Superior temporal gyrus (tissue), 1 donor: ENCODE measurements around the gene TUBA3E.
"Not testable (repeated sequence)": the region's sequence is repeated elsewhere in the genome, so short reads cannot be mapped to it uniquely, and the experiment has no call there.

Experiments used
- DNase-seq: peaks from one replicate; pipeline ENCODE4 v3.0.0-alpha.2; 2016; ENCODE audit errors: extremely low spot score

Gene TUBA3E

GRCh38 chr2:130198343-130198742 is at the start of gene TUBA3E:
Gene TUBA3E (minus strand): TSS chr2:130198439. CDS start chr2:130198360, 79 bp downstream.
- no peak for DNase-seq

DNA sequence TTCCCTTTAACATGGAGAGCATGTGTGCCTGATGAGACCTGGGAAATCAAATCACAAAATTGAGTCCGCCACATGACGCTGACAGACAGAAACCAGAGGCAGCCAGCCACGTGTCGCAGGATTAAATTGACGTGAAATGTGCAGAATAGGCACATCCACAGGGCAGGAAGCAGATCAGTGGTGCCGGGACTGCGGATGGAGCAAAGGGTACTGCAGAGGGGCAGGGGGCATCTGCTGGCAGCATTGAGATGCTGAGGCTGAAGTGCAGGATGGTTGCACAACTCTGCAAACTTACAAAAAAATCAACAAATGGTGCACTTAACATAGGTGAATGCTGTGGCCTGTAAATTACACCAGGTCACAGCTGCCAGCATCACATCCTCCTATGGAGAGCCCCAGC is 48.2 kb upstream of the TUBA3E start:
- DNase-seq = no peak

DNA sequence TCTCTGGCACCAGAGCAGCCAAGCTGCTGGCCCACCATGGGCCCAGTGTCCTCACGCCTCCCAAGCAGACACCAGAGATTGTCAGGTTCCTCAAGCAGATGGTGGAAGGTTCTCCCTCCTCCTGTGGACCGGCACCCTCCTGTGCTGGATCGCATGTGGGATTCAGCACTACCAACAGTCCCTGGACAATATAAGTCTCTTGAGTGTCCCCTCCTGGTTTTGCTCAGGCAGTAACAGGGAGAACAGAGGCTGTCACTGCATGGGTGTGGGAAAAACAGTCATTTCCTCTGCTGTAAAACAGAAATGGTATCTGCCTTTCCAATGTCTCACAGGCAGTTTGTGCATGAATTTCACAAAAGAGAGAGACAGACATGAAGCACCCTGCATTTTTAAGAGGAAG is 47.7 kb upstream of the TUBA3E start:
- no peak for DNase-seq

DNA sequence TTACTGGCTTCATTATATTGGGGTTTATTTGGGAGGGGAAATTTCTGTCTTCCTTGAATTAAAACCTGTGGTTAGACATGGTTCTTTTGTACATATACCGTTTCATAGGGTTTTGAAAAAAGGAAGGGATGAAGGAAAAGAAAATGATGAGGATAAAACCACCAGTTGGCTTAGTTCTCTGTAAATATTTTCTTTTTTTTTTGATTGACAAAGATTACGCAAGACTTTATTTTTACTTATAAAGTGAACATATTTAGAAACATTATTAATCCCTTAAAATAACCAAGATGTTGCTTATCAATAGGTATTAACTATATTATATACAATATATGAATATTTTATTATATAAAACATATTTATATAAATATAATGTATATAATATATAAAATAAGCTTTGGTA is 45.1 kb upstream of the TUBA3E start:
- DNase-seq = no peak

DNA sequence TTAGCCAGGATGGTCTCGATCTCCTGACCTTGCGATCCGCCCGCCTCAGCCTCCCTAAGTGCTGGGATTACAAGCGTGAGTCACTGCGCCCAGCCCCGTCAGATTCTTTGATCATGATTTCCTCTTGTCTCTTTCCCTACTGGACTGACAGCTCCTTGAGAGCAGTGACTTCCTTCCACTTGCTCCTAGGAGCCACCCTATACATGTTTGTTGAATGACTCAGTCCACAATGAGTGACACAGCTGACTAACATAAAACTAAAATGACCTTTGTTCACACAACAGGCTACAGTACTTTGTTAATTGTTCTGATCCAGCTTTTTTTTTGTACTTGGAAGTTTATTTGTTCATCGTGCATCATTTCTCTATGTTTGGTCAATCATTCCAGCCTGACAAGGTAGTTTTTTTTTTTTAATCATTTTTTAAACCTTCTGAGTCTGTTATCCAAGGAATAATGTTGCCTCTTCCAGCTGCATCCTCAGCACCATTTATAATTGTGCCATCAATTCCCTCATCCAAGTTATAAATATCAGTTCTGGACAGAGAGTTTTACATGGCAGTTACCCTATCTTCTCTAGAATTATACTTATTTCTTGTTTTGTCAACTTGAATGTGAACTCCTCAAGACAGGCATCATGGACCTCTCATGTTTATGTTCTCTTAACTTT is 42.9 kb upstream of the TUBA3E start:
- DNase-seq = no peak

GRCh38 chr2:130239581-130239980 is 41.3 kb upstream of the TUBA3E start:
- DNase-seq = not testable (repeated sequence)

GRCh38 chr2:130233066-130233465 is 34.8 kb upstream of the TUBA3E start:
- DNase-seq = not testable (repeated sequence)

GRCh38 chr2:130231656-130232055 is 33.4 kb upstream of the TUBA3E start:
- no peak for DNase-seq

GRCh38 chr2:130230907-130231306 is 32.7 kb upstream of the TUBA3E start:
- DNase-seq = not testable (repeated sequence)

- DNase-seq = not testable (repeated sequence)
Observed at GRCh38 chr2:130230376-130230775, 32.1 kb upstream of the TUBA3E start.

DNA sequence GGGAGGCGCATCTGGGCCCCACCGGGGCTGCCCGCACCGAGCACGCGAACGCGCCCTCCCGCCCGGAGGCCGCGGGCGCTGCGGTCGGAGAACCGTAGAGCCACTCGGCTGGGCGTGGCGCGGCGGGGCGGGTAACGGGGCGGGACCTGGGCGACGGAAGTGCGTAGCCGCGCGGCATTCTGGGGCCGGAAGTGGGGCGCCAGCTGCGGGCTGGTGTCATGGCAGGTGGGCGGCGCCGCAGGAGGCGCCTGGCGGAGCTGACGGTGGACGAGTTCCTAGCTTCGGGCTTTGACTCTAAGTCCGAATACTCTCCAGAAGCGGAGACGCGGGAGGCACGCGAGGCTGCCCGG is 30.9 kb upstream of the TUBA3E start:
- DNase-seq = not testable (repeated sequence)

- not testable (repeated sequence) for DNase-seq
Observed at GRCh38 chr2:130228467-130229160, 30.4 kb upstream of the TUBA3E start.

DNA sequence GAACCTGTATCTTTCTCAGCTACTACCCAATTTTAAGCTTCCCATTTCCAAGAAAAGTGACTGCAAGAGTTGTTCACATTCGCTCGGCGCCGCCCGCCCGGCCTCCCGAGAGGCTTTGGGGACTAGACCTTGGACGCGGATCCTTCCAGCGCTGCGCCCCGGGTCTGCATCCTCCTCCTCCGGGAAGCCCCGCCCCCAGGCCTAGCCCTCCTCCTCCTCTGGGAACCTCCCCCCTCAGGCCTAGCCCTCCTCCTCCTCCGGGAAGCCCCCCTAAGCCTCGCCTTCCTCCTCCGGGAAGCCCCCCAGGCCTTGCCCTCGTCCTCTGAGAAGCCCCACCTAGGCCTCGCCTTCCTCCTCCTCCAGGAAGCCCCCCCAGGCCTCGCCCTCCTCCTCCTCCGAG is 29.8 kb upstream of the TUBA3E start:
- DNase-seq = not testable (repeated sequence)

DNA sequence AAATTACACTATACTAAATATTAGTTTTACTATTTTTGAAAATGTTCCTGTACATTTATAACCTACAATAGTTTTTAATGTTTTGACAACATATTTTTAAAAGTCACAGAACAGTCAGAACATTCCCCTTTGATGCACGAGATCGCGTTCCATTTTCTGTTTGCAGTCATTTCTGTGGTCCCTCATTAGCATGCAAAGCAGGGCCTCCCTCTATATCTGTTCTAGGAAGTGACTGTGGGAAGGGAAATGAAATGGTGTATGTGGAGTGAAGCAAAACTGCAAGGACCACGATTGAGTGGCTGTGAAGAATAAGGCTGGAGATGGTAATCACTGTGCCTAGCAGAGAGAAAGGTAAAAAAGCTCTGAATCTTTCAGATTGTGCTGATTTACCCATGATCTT is 24.3 kb upstream of the TUBA3E start:
- not testable (repeated sequence) for DNase-seq

DNA sequence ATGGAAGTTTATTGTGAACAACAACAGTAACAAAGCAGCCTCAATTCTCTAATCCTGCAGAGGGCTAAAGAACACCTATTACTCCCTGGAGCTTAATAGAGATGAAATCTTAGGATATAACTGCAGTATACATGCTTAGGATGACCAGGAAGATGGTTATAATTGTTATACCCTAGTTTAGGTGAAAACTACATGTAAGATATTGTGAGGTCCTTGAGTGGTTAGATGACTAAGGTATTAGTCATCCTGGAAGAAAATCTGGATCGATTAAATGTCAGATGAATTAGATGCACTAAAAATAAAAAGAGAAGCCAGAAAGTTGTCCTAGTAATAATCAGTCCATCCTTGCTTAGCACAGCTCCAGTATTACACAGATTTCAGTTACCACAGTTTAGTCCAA is 22.3 kb upstream of the TUBA3E start:
- not testable (repeated sequence) for DNase-seq

DNA sequence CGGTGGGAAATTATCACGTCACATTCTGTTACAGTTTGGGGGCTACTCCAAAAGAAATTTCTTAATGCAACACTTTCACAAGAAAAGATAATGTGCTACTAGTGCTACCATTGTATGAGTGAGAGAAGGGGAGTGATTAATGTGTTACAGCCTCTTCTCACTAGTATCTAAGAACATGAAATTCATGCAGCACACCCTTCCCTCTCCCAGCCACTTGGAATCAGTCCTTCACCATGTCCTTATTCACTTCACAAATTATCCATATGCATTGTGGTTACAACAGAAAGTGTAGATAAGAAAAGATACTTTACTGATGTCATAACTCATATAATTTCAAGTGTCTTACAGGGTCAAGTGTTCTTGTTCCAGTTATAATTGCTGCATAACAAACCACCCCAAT is 20.9 kb upstream of the TUBA3E start:
- DNase-seq = not testable (repeated sequence)

- not testable (repeated sequence) for DNase-seq
Observed at GRCh38 chr2:130207051-130207450, 8.8 kb upstream of the TUBA3E start.

GRCh38 chr2:130203150-130203549 is 4.9 kb upstream of the TUBA3E start:
- DNase-seq = not testable (repeated sequence)

- not testable (repeated sequence) for DNase-seq
Observed at GRCh38 chr2:130202518-130202917, 4.3 kb upstream of the TUBA3E start.

- not testable (repeated sequence) for DNase-seq
Observed at GRCh38 chr2:130196052-130196451, 2.2 kb downstream of the TUBA3E start.

DNA sequence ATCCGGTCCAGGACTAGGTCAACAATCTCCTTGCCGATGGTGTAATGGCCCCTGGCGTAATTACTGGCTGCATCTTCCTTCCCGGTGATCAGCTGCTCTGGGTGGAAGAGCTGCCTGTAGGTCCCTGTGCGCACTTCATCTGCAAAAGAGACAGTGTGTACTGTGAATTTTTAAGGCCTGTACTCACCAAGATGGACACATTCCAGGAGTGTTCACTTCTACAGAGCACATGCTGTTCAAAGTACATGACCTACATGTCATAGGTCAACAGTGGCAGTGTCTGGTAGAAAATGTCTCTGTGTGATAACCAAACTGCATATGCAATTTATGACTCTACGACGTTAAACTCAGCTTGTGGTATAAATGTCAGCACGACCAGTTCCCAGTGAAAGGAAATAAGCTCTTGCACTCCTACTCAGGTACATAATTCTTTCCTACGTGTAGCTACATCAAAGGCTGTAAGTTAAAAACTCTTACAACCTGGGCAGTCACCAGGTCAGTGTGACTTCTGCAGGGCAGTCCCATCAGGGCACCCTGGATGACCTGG is 3.1 kb downstream of the TUBA3E start:
- DNase-seq = not testable (repeated sequence)

DNA sequence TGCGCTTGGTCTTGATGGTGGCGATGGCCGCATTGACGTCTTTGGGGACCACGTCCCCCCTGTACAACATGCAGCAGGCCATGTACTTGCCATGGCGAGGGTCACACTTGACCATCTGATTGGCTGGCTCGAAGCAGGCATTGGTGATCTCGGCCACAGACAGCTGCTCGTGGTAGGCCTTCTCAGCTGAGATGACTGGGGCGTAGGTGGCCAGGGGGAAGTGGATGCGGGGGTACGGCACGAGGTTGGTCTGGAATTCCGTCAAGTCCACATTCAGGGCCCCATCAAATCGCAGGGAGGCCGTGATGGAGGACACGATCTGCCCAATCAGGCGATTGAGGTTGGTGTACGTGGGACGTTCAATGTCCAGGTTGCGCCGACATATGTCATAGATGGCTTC is 4.4 kb downstream of the TUBA3E start:
- DNase-seq = not testable (repeated sequence)

DNA sequence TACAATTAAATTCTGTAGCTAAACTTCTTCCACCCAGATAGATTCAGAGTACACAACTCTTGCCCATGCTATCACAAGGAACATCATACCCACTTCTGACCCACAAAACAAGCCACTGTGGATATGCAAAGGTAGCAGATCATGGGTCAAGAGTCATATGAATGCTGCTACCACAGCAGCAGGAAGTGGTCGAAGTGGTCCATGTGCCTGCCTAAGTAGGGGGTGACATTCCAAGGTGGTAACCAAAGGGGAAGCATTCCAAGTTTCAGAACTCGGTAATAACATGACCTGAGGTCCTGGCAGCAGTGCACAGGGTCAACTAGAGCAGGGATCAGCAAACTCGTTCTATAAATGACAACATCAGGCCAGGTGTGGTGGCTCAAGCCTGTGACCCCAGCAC is 5.8 kb downstream of the TUBA3E start:
- not testable (repeated sequence) for DNase-seq
